GM12878 (cell line): Measurements from ENCODE around the gene LIMS4. TPM values are rescaled to one million over a fixed set of nuclear protein-coding genes. Genes with fewer than 3 reads are reported as not detected.
"Not testable (repeated sequence)": the region's sequence is repeated elsewhere in the genome, so short reads cannot be mapped to it uniquely, and the experiment has no call there.

ENCODE experiments used
- ATAC-seq: fragments of 200-7000 bp; cut with Tn5 transposase; 3 replicates; pipeline ENCODE4 v1.9.1; 2020; ENCODE audit warnings: mild to moderate bottlenecking, moderate library complexity
- BruUV-seq: library from RNA; stranded (reverse); fragments of 400-500 nt; replicated peaks from 2 replicates; lab custom pipeline; 2021; lab: Mats Ljungman, UMichigan
- CTCF ChIA-PET: fragments of 300-600 bp; sonication (Branson Sonifier 250); formaldehyde crosslinking; extraction: SDS; loops from one replicate; lab custom pipeline; 2021; ENCODE audit warnings: inconsistent platforms; lab: Yijun Ruan, JAX
- POLR2A ChIA-PET: fragments of 350-600 bp; formaldehyde crosslinking; extraction: SDS; loops from one replicate; lab custom pipeline; 2021; ENCODE audit warnings: inconsistent platforms; lab: Charles Lee
- RAD21 ChIA-PET: fragments of 300-600 bp; sonication (Branson Sonifier 250); formaldehyde crosslinking; loops from one replicate; lab custom pipeline; 2023; ENCODE audit warnings: antibody characterized with exemption; ENCODE audit not compliant: unreplicated experiment; lab: Charles Lee
- SMC1A ChIA-PET: fragments of 300-600 bp; sonication (Branson Sonifier 250); formaldehyde crosslinking; loops from one replicate; lab custom pipeline; 2023; ENCODE audit not compliant: unreplicated experiment, uncharacterized antibody; lab: Charles Lee
- DNase-seq: peaks from one replicate; pipeline ENCODE4 v3.0.0-alpha.2; 2011; ENCODE audit warnings: low read depth, low spot score
- FAIRE-seq: peaks from 3 replicates; lab custom pipeline; 2011; peaks lifted over from hg19 to GRCh38; lab: Jason Lieb, UNC
- H2AFZ ChIP-seq: 2 replicates; pipeline ENCODE4 v1.6.0; 2011; ENCODE audit warnings: low read depth, low read length, control low read depth; ENCODE audit not compliant: control insufficient read depth
- H3K27ac ChIP-seq: 2 replicates; pipeline ENCODE4 v1.5.1; 2011; ENCODE audit warnings: control low read depth; ENCODE audit not compliant: control insufficient read depth, insufficient read depth
- H3K27me3 ChIP-seq, 2 experiments: replicated peaks in 1 of 2; 2 replicates each; pipeline versions ENCODE4 v1.6.0 to v1.6.1; 2011; ENCODE audit warnings: low read length in 1 of 2; ENCODE audit not compliant: control insufficient read depth in 2 of 2, insufficient read depth in 2 of 2
- H3K36me3 ChIP-seq, 2 experiments: 2 replicates each; pipeline ENCODE4 v1.5.1; 2011; ENCODE audit warnings: low read length in 1 of 2; ENCODE audit not compliant: control insufficient read depth in 2 of 2, insufficient read depth in 2 of 2
- H3K4me1 ChIP-seq: 2 replicates; pipeline ENCODE4 v1.6.1; 2011; ENCODE audit warnings: mild to moderate bottlenecking, low read length, moderate library complexity, mixed read lengths; ENCODE audit not compliant: control insufficient read depth, insufficient read depth
- H3K4me2 ChIP-seq: 2 replicates; pipeline ENCODE4 v1.6.0; 2011; ENCODE audit warnings: control low read depth; ENCODE audit not compliant: control insufficient read depth, insufficient read depth
- H3K4me3 ChIP-seq: fragments of 200-600 bp; sonication (generic); 2 replicates; pipeline ENCODE4 v1.5.1; 2016
- H3K79me2 ChIP-seq: 2 replicates; pipeline ENCODE4 v1.6.0; 2011; ENCODE audit warnings: low read length; ENCODE audit not compliant: control insufficient read depth, insufficient read depth
- H3K9ac ChIP-seq: 2 replicates; pipeline ENCODE4 v1.8.0; 2011; ENCODE audit warnings: low read length, control low read depth, mixed read lengths; ENCODE audit not compliant: control insufficient read depth, insufficient read depth
- H3K9me3 ChIP-seq: replicated peaks from 3 replicates; pipeline ENCODE4 v1.5.1; 2011; ENCODE audit warnings: mild to moderate bottlenecking, low read length; ENCODE audit not compliant: control insufficient read depth, insufficient read depth
- H4K20me1 ChIP-seq: 2 replicates; pipeline ENCODE4 v1.6.0; 2011; ENCODE audit not compliant: control insufficient read depth, insufficient read depth
- WGBS: methylation state at CpG from one replicate; pipeline ENCODE4 v1.1.6; 2016; ENCODE audit warnings: low lambda C conversion rate; ENCODE audit not compliant: insufficient replicate concordance, insufficient coverage; ENCODE audit errors: missing lambda C conversion rate; 5-methylcytosine and 5-hydroxymethylcytosine counted together
- in situ Hi-C: fragments of 300-500 bp; cut with MboI; formaldehyde crosslinking; loops from 9 replicates; pipeline ENCODE4 v1.14.3; 2018; ENCODE audit warnings: mixed read lengths
- intact Hi-C: fragments of 100-400 bp; cut with micrococcal nuclease; formaldehyde crosslinking; loops from one replicate; pipeline ENCODE4 v1.14.2; 2022; ENCODE audit not compliant: unreplicated experiment
- polyA plus RNA-seq, 11 experiments: library from polyadenylated mRNA; depleted of rRNA in 4 of 11; unstranded in 6 of 11; stranded (reverse) in 5 of 11; fragments of >200 nt; fragmentation: Nextera tagmentation in 4 of 11; fragmentation: Illumina TruSeq in 1 of 11; extraction: Ambion mirVana in 4 of 11; extraction: Trizol in 1 of 11; gene quantifications; 1 replicate in 1 of 11; 2 replicates in 10 of 11; pipeline versions ENCODE4 v1.2.1 to v1.2.3, GENCODE V29; 2011 to 2016; ENCODE audit warnings: inconsistent platforms in 2 of 11, missing spikeins in 2 of 11, low read depth in 1 of 11
- total RNA-seq, 4 experiments: library from RNA; depleted of rRNA in 3 of 4; stranded (reverse); fragments of >200 nt in 3 of 4; fragmentation: Illumina TruSeq in 1 of 4; extraction: Trizol in 1 of 4; gene quantifications; 2 replicates each; pipeline versions ENCODE4 v1.2.1 to v1.2.3, GENCODE V29; 2013 to 2021

Gene LIMS4
- total and polyA plus RNA-seq, 10 of the 15 experiments (the other 5 are each of a cell fraction or from before 2014, with no cell fraction given): 0.11 to 1.2 (median 0.48) TPM

GRCh38 chr2:110407142-110407541 lies 65.5 kb downstream of the LIMS4 start:
- RAD21 ChIA-PET, H3K79me2 ChIP-seq, H3K27ac ChIP-seq, SMC1A ChIA-PET, H3K4me3 ChIP-seq, DNase-seq, CTCF ChIA-PET, POLR2A ChIA-PET, H3K4me2 ChIP-seq, in situ Hi-C loops, BruUV-seq, H3K27me3 ChIP-seq, FAIRE-seq, H4K20me1 ChIP-seq, H2AFZ ChIP-seq, H3K9me3 ChIP-seq, intact Hi-C loops, H3K36me3 ChIP-seq, ATAC-seq, H3K4me1 ChIP-seq, H3K9ac ChIP-seq: not testable (repeated sequence)
- WGBS: no CpG with 5 or more reads among the region's 1 CpG

- H3K4me3 ChIP-seq, H3K4me1 ChIP-seq, H2AFZ ChIP-seq, ATAC-seq, FAIRE-seq, in situ Hi-C loops, SMC1A ChIA-PET, H3K79me2 ChIP-seq, H3K9ac ChIP-seq, DNase-seq, RAD21 ChIA-PET, H3K27me3 ChIP-seq, intact Hi-C loops, H3K36me3 ChIP-seq, H3K9me3 ChIP-seq, POLR2A ChIA-PET, CTCF ChIA-PET, H3K4me2 ChIP-seq, BruUV-seq, H3K27ac ChIP-seq, H4K20me1 ChIP-seq: not testable (repeated sequence)
- WGBS: no CpG with 5 or more reads among the region's 2 CpGs
These were observed 67.6 kb downstream of the LIMS4 start for GRCh38 chr2:110404988-110405387.

GRCh38 chr2:110404246-110404645 lies 68.4 kb downstream of the LIMS4 start:
- H3K27me3 ChIP-seq, H3K36me3 ChIP-seq, H2AFZ ChIP-seq, SMC1A ChIA-PET, FAIRE-seq, POLR2A ChIA-PET, DNase-seq, intact Hi-C loops, H3K4me2 ChIP-seq, H3K9ac ChIP-seq, H3K4me3 ChIP-seq, RAD21 ChIA-PET, ATAC-seq, H4K20me1 ChIP-seq, H3K4me1 ChIP-seq, H3K79me2 ChIP-seq, BruUV-seq, H3K27ac ChIP-seq, in situ Hi-C loops, H3K9me3 ChIP-seq, CTCF ChIA-PET: not testable (repeated sequence)
- no CpG with 5 or more reads among the region's 1 CpG for WGBS

GRCh38 chr2:110401001-110401618 lies 71.5 kb downstream of the LIMS4 start:
- no CpG with 5 or more reads among the region's 18 CpGs for WGBS
- H3K4me3 ChIP-seq, SMC1A ChIA-PET, BruUV-seq, H3K27me3 ChIP-seq, DNase-seq, intact Hi-C loops, H3K4me1 ChIP-seq, H3K9me3 ChIP-seq, POLR2A ChIA-PET, H3K27ac ChIP-seq, CTCF ChIA-PET, H3K36me3 ChIP-seq, H4K20me1 ChIP-seq, RAD21 ChIA-PET, FAIRE-seq, in situ Hi-C loops, H3K9ac ChIP-seq, H3K79me2 ChIP-seq, H2AFZ ChIP-seq, H3K4me2 ChIP-seq: not testable (repeated sequence)
- ATAC-seq: peak; percentile 66
